CD4-positive, alpha-beta T cell (primary cell): ENCODE results near the gene GP1BB. TPM values are rescaled to one million over a fixed set of nuclear protein-coding genes. Genes with fewer than 3 reads are reported as not detected.

Experiments used
- ATAC-seq: fragments of 200-7000 bp; cut with Tn5 transposase; one replicate; pipeline ENCODE4 v1.10.0; 2022; ENCODE audit warnings: mild to moderate bottlenecking; ENCODE audit not compliant: poor library complexity
- CTCF ChIA-PET: fragments of 350-600 bp; sonication (Branson Sonifier 250); formaldehyde crosslinking; loops from one replicate; lab custom pipeline; 2021; ENCODE audit warnings: antibody characterized with exemption, inconsistent platforms; lab: Charles Lee
- POLR2A ChIA-PET: fragments of 350-600 bp; sonication (Branson Sonifier 250); formaldehyde crosslinking; loops from one replicate; lab custom pipeline; 2021; ENCODE audit warnings: antibody characterized with exemption, inconsistent platforms; lab: Charles Lee
- DNase-seq, 14 experiments: peaks; one replicate each; pipeline ENCODE4 v3.0.0-alpha.2; 2013 to 2020; ENCODE audit warnings: mixed read lengths in 2 of 14
- H3K27ac ChIP-seq, 2 donors: one replicate each; pipeline versions ENCODE4 v1.5.1 to v1.7.0; 2013; ENCODE audit warnings: low read length in 2 of 2, low read depth in 1 of 2, mild to moderate bottlenecking in 1 of 2
- H3K27me3 ChIP-seq, 2 experiments: 1 replicate in 1 of 2; 2 replicates in 1 of 2; pipeline versions ENCODE4 v1.6.1 to v1.7.0; 2013; ENCODE audit warnings: low read length in 2 of 2, control low read depth in 1 of 2, mild to moderate bottlenecking in 1 of 2, moderate library complexity in 1 of 2; ENCODE audit not compliant: insufficient read depth in 2 of 2, control insufficient read depth in 1 of 2
- H3K36me3 ChIP-seq: one replicate; pipeline ENCODE4 v1.6.1; 2013; ENCODE audit warnings: low read length, control low read depth; ENCODE audit not compliant: insufficient read depth
- H3K4me1 ChIP-seq: one replicate; pipeline ENCODE4 v1.6.1; 2013; ENCODE audit warnings: low read length, control low read depth; ENCODE audit not compliant: insufficient read depth
- H3K4me3 ChIP-seq: one replicate; pipeline ENCODE4 v1.5.1; 2013; ENCODE audit warnings: mild to moderate bottlenecking, low read length, moderate library complexity
- H3K9me3 ChIP-seq, 2 experiments: 1 replicate in 1 of 2; 2 replicates in 1 of 2; pipeline versions ENCODE4 v1.6.1 to v1.7.0; 2013; ENCODE audit warnings: low read length in 2 of 2, mild to moderate bottlenecking in 2 of 2, control low read depth in 1 of 2, moderate library complexity in 1 of 2; ENCODE audit not compliant: control insufficient read depth in 1 of 2, insufficient read depth in 1 of 2
- H3K27ac Mint-ChIP-seq: one replicate; pipeline ENCODE4 v1.8.0; 2020; ENCODE audit warnings: mixed read lengths
- H3K27me3 Mint-ChIP-seq: one replicate; pipeline ENCODE4 v1.8.0; 2021; ENCODE audit warnings: mixed read lengths
- H3K36me3 Mint-ChIP-seq: one replicate; pipeline ENCODE4 v1.8.0; 2021; ENCODE audit warnings: low read depth, mixed read lengths
- H3K4me1 Mint-ChIP-seq: one replicate; pipeline ENCODE4 v1.8.0; 2021; ENCODE audit warnings: low read depth, mixed read lengths
- H3K4me3 Mint-ChIP-seq: one replicate; pipeline ENCODE4 v1.8.0; 2020; ENCODE audit warnings: mild to moderate bottlenecking, mixed read lengths
- H3K9me3 Mint-ChIP-seq: one replicate; pipeline ENCODE4 v1.8.0; 2020; ENCODE audit warnings: mixed read lengths
- intact Hi-C, 2 experiments: fragments of 100-400 bp; cut with DNase I in 1 of 2; cut with micrococcal nuclease in 1 of 2; formaldehyde crosslinking; loops; one replicate each; pipeline versions ENCODE4 v1.15.1 to v1.9.0; 2023 to 2025; cut with DNase I, micrococcal nuclease
- total RNA-seq, 174 experiments: library from RNA in 2 of 174; stranded (reverse) in 2 of 174; gene quantifications; one replicate each; pipeline ENCODE4 v1.2.3 and lab custom pipeline; 2021 to 2026
- TF ChIP-seq, protein P1 (sequence below): fragments of 200-600 bp; IDR thresholded peaks from one replicate; pipeline ENCODE4 v1.8.0; 2022; ENCODE audit warnings: antibody characterized with exemption, mild to moderate bottlenecking

Gene GP1BB
- total RNA-seq, 2 experiments from 2014 or later: 0.22 TPM; not detected in 1

DNA sequence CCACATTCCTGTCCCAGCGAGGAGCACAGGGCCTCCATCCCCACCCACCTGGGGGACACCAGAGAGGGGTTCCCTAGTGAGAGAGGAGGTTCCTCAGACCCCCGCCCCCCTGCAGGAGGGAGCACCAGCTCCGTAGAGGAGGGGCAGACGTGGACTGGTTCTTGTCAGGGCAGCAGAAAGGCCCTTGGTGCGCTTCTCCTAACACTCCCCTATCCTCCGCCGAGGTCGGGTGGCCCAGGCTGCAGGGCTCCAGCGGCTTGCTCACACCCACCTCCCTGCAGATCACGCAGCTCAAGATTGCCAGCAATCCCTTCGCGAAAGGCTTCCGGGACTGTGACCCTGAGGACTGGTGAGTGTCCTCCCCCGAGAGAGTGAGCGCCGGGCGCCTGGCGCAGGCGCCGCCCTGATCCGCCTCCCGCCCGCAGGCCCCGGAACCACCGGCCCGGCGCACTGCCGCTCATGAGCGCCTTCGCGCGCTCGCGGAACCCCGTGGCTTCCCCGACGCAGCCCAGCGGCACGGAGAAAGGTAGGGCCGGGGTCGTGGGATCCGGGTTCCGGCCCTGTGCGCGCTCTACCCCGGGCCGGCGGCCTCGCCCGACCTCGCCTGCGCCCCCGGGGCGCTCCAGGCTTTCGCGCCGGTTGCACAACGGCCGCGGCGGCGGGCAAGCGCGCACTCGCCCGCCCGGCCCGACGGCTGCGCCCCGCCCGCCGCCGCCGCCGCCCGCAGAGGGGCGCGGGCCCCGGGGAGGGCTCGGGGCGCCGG, 42.3 kb downstream of the GP1BB start:
- no peak overlapping the region for H3K27ac Mint-ChIP-seq
- no peaks in the 10 kb centered on the region for H3K36me3 Mint-ChIP-seq

DNA sequence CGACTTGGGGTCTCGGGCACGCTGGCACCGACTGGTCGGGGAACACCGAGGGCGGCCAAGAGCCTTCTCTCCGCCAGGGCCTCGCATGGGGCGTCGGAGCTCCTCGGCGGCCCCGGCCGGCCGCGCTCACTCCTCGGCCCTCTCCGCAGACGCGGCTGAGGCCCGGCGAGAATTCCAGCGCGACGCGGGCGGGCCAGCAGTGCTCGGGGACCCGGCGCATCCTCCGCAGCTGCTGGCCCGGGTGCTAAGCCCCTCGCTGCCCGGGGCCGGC, 42.8 kb downstream of the GP1BB start:
- peaks cover 82 to 87% of the 10 kb centered on the region in 2 experiments for H3K27me3 ChIP-seq
- intact Hi-C loops: no loop called here
- POLR2A ChIA-PET: interaction anchor here (1.0 kb wide), 1 partner anchor 10 kb away, joined by 3 read pairs; no protein-coding TSS in a partner anchor

More for the DNA sequence above, 42.3 kb downstream of the GP1BB start:
- ChIA-PET POLR2A (interaction anchor here (1.0 kb wide), 1 partner anchor 9 kb away, joined by 3 read pairs; no protein-coding TSS in a partner anchor), CTCF (no interaction called here)
- Histone ChIP-seq H3K9me3 (peaks cover 0 to 61% of the 10 kb centered on the region in 2 experiments), H3K27me3 (peaks cover 77 to 82% of the 10 kb centered on the region in 2 experiments), H3K36me3 (no peaks in the 10 kb centered on the region), H3K27ac (no peak overlapping the region), H3K4me1 (peaks cover 22% of the 10 kb centered on the region), H3K4me3 (no peak overlapping the region)
- ATAC-seq: no peak
- Mint-ChIP-seq H3K4me1 (peaks cover 17% of the 10 kb centered on the region), H3K4me3 (peak overlapping the region; percentile 76), H3K9me3 (no peaks in the 10 kb centered on the region), H3K27me3 (peaks cover 74% of the 10 kb centered on the region)
- intact Hi-C loops: no loop called here
- TF ChIP-seq, protein P1, sequence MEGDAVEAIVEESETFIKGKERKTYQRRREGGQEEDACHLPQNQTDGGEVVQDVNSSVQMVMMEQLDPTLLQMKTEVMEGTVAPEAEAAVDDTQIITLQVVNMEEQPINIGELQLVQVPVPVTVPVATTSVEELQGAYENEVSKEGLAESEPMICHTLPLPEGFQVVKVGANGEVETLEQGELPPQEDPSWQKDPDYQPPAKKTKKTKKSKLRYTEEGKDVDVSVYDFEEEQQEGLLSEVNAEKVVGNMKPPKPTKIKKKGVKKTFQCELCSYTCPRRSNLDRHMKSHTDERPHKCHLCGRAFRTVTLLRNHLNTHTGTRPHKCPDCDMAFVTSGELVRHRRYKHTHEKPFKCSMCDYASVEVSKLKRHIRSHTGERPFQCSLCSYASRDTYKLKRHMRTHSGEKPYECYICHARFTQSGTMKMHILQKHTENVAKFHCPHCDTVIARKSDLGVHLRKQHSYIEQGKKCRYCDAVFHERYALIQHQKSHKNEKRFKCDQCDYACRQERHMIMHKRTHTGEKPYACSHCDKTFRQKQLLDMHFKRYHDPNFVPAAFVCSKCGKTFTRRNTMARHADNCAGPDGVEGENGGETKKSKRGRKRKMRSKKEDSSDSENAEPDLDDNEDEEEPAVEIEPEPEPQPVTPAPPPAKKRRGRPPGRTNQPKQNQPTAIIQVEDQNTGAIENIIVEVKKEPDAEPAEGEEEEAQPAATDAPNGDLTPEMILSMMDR: no peak
- peak in 6 of 14 experiments; percentile 10 to 54 (median 31) for DNase-seq

DNA sequence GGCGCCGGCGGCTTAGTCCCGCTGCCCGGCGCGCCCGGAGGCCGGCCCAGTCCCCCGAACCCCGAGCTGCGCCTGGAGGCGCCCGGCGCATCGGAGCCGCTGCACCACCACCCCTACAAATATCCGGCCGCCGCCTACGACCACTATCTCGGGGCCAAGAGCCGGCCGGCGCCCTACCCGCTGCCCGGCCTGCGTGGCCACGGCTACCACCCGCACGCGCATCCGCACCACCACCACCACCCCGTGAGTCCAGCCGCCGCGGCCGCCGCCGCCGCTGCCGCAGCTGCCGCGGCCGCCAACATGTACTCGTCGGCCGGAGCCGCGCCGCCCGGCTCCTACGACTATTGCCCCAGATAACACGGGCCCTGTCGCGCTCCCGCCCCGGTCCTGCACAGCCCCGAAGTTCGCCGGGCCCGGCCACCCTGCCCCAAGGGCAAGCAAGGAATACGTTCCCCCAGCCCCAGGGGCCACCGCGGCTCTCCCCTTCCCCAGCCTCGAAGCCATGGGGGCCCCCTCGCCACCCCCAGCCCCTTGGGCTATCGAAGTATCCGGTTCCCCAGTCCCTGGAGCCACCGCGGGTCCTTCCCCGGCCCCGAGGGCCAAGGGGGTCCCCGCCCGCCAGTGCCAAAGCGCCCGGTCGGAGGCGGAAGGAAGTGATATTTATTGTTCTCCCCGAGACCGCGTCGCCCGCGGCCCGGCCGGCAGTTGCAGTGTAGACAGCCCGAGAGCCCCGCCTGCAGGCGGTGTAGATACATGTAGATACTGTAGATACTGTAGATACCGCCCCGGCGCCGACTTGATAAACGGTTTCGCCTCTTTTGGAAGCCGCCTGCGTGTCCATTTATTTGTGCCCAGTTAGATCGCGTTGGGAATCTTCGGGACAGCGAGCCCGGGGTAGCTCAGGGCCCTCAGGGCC, 43.4 kb downstream of the GP1BB start:
- intact Hi-C loops: no loop called here
- peak in 12 of 14 experiments; percentile 12 to 70 (median 38) for DNase-seq
- H3K4me3 ChIP-seq: peak overlapping the region; percentile 10
- POLR2A ChIA-PET: no interaction called here
- CTCF ChIA-PET: no interaction called here
- peaks cover 83 to 84% of the 10 kb centered on the region in 2 experiments for H3K27me3 ChIP-seq
- Mint-ChIP-seq H3K27me3 (peaks cover 80% of the 10 kb centered on the region), H3K9me3 (no peaks in the 10 kb centered on the region), H3K4me1 (peaks cover 13% of the 10 kb centered on the region), H3K36me3 (no peaks in the 10 kb centered on the region), H3K27ac (no peak overlapping the region), H3K4me3 (peak overlapping the region; percentile 62)
- peaks cover 22% of the 10 kb centered on the region for H3K4me1 ChIP-seq
- H3K36me3 ChIP-seq: no peaks in the 10 kb centered on the region
- ATAC-seq: peak; percentile 76
- H3K27ac ChIP-seq: no peak overlapping the region
- peaks cover 0 to 61% of the 10 kb centered on the region in 2 experiments for H3K9me3 ChIP-seq
- TF ChIP-seq, protein P1: no peak

More for the DNA sequence above, 42.8 kb downstream of the GP1BB start:
- no peak overlapping the region for H3K4me3 ChIP-seq
- Mint-ChIP-seq H3K4me1 (peaks cover 17% of the 10 kb centered on the region), H3K27me3 (peaks cover 79% of the 10 kb centered on the region), H3K27ac (no peak overlapping the region), H3K36me3 (no peaks in the 10 kb centered on the region), H3K9me3 (no peaks in the 10 kb centered on the region), H3K4me3 (no peak overlapping the region)
- TF ChIP-seq, protein P1: no peak
- H3K36me3 ChIP-seq: no peaks in the 10 kb centered on the region
- H3K9me3 ChIP-seq: peaks cover 0 to 61% of the 10 kb centered on the region in 2 experiments
- peaks cover 22% of the 10 kb centered on the region for H3K4me1 ChIP-seq
- ATAC-seq (no peak), DNase-seq (no peak)
- CTCF ChIA-PET: no interaction called here
- H3K27ac ChIP-seq: no peak overlapping the region
